Ramos (cell line): Measurements from ENCODE around the gene NASP.
"Not testable (repeated sequence)": the region's sequence is repeated elsewhere in the genome, so short reads cannot be mapped to it uniquely, and the experiment has no call there.

Source experiments
- in situ Hi-C: fragments of 300-500 bp; cut with MboI; formaldehyde crosslinking; loops from one replicate; pipeline ENCODE4 v1.14.3; 2022; ENCODE audit warnings: low sequenced_read_pairs; ENCODE audit not compliant: unreplicated experiment

Gene NASP

GRCh38 chr1:45569571-45569961 is 14.3 kb upstream of the NASP start:
- in situ Hi-C loops, result loop anchor here (5.0 to 10.0 kb wide), 3 partner anchors 62 to 555 kb away; partner anchors contain the start of genes HECTD3 and UROD

DNA sequence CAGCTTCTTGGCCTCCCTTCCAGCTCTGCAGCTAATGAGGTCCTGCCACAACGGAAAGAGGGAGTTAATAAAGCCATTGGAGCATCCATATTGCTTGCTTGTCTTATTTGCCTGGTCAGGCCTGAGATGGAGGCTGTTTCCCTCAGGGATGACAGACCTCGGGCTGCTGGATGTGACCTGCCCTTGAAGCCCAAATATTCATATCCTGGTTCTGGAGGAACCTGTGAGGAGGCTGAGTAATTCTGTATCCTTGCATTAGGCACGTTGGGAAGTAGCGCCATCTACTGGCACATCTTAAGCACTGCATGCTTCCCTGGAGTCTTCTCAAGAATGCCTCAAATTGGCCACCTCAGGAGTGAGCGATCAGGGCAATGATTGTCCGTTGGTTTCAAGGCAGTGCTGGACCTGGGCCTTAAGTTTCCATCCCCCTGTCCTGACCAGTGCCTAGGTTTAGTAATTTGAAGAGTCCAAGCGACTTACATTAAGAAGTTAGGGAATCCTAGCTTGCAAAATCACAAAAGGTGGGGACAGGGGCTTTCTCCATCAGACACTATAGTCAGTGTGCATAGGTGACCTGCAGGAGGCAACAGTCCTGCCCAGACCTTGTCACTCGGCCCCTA is 13.8 kb upstream of the NASP start:
- in situ Hi-C loops, result loop anchor here (5.0 to 10.0 kb wide), 3 partner anchors 63 to 555 kb away; partner anchors contain the start of genes HECTD3 and UROD

GRCh38 chr1:45570631-45571030 is 13.2 kb upstream of the NASP start:
- in situ Hi-C loops, result no loop called here

DNA sequence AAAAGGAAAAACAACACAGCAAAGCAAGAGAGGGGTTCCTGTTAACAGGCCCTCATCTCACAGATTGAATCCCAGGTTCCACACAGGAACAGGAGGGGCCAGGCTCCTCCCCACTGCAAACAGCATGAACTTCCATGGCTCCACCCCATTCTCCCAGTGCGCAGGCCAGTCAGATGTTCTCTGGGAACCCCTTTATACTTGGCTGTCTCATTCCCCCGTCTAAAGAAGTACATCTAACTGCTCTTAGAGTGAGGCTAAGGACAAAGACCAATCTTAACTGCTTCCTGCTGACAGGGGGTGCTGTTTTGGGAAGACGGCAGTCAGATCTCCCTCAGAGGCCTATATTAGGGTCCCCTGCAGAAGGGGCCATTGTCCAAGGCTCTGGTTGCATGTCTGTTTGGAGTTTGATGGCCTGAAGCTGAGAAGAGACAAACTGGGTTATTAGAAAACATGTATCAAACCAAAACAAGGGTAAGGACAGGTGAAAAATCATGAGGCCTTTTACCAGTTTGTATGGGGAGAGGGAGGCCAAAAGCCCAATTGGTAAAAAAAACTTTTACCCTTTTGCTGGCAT is 10.5 kb upstream of the NASP start:
- in situ Hi-C loops, result no loop called here

- in situ Hi-C loops, result no loop called here
These were observed 9.7 kb upstream of the NASP start for GRCh38 chr1:45574105-45574626.

- in situ Hi-C loops, result no loop called here
These were observed 576 bp upstream of the NASP start for GRCh38 chr1:45583264-45583665.

- in situ Hi-C loops, result no loop called here
These were observed 689 bp downstream of the NASP start for GRCh38 chr1:45584351-45585109.

DNA sequence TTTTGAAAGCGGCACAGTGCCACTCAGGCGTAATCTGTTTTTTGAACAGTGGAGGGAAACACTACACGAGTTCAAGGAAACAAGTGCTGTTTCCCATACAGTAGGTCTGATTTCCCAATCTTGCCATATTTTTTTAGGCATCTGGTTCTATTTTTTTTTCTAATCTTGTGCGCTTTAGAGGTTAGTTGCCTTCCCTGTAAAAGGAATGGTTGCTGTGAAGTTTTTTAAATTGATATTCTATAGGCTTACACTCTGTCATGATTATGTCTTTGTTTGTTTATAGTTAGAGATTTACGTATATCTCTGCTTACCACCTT is 1.2 kb downstream of the NASP start:
- in situ Hi-C loops, result no loop called here

GRCh38 chr1:45585496-45586075 is 1.7 kb downstream of the NASP start:
- in situ Hi-C loops, result no loop called here

- in situ Hi-C loops, result no loop called here
These were observed 2.9 kb downstream of the NASP start for GRCh38 chr1:45586769-45587168.

DNA sequence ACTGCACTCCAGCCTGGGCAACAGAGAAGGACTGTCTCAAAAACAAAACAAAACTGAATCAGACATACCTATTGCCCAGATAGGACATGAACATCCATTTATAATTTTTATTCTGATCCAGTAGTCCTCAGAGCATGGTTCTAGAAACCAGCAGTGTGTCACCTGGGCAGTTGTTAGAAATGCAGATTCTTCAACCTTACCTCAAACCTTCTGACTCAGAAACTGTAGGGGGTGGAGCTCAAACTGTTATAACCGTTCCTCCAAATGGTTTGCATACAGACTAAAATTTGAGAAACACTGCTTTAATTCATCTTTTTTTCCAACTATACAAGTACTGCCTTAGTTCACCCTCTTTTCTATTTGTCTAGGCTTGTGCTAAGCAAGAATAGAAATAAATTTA is 6.0 kb downstream of the NASP start:
- in situ Hi-C loops, result no loop called here

DNA sequence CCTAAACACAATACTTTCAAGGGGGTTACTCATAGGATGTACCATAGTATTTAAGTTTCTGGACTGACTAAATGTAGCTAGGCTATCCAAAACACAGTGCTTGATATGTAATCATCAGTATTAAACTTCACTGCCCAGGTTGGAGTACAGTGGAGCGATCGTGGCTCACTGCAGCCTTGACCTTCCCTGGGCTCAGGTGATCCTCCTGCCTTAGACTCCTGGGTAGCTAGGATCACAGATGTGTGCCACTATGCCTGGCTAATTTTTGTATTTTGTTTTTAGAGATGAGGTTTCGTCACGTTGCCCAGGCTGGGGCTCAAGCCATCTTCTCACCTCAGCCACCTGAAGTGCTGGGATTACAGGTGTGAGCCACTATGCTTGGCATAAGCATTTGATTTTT is 10.6 kb downstream of the NASP start:
- in situ Hi-C loops, result no loop called here

- in situ Hi-C loops, result not testable (repeated sequence)
These were observed 12.9 kb downstream of the NASP start for GRCh38 chr1:45596765-45597164.

GRCh38 chr1:45604239-45604638 is 20.4 kb downstream of the NASP start:
- in situ Hi-C loops, result no loop called here

GRCh38 chr1:45607404-45608074 is 23.7 kb downstream of the NASP start:
- in situ Hi-C loops, result no loop called here

- in situ Hi-C loops, result no loop called here
These were observed 24.6 kb downstream of the NASP start for GRCh38 chr1:45608175-45609156.

DNA sequence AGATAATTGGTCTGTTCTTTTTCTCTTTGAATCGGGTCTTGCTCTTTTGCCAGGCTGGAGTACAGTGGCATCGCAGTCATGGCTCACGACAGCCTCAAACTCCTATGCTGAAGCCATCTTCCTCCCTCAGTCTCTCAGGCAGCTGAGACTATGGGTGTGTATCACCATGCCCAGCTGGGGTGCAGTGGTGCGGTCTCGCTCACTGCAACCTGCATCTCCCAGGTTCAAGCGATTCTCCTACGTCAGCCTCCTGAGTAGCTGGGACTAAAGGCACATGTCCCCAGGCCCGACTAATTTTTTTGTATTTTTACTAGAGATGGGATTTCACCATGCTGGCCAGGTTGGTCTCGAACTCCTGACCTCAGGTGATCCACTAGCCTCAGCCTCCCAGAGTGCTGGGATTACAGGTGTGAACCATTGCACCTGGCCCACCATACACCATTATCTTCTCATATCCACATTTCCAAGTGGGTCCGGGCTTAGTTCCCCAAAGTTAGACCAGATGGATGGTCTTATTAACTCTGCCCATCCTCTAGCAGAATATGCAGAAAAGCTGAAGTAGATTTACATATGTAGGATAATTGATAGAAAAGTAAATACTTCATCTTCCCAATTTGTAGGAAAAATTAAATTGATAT is 26.9 kb downstream of the NASP start:
- in situ Hi-C loops, result no loop called here

DNA sequence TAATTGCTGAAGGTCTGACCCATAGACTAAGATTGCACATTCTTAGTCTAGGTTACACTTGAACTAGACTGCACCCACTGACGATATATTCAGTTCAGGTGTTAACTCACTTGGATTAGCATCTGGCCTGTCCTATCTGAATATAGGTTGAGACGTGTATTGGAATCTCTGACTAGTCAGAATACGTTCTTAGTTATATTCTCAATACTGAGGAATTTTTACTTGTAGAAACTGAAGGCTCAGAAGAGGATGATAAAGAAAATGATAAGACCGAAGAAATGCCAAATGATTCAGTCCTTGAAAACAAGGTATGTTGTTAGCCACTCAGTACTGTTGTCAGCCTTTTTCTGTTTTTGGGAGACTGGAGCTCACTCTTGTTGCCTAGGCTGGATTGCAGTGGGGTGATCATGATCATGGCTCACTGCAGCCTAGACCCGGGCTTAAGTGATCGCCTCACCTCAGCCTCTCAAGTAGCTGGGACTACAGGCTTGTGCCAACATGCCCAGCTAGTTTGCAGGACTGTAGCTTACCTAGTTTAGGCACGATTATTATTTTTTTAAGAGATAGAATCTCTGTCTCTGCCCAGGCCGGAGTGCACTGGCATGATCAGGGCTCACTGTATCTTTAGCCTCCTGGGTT is 29.2 kb downstream of the NASP start:
- in situ Hi-C loops, result no loop called here
